ENCODE data around the gene RASL12. TPM values are rescaled to one million over a fixed set of nuclear protein-coding genes. Genes with fewer than 3 reads are reported as not detected.
A peak's percentile ranks its signal among the peaks of the same experiment; 100 is the strongest.

RASL12 gene
- total and polyA plus RNA-seq, 2 donors (not counting 1 experiment from before 2014, with no cell fraction given), result 9.1 to 50.5 TPM

GRCh38 chr15:65086680-65087111 lies 18.9 kb upstream of the RASL12 start:
- H2AFZ ChIP-seq (ENCODE audit: low read length), result no peak overlapping the region
- no peak overlapping the region for H3K9ac ChIP-seq (ENCODE audit: insufficient read depth, low read length)
- TF ChIP-seq CTCF (conservative IDR thresholded peaks at IDR 0.05 in 1 of 2, IDR thresholded peaks at IDR 0.05 in 1 of 2; ENCODE audit: low read depth in 1 of 2, low read length in 2 of 2), result peak in 1 of 2 donors; percentile 31
- TF ChIP-seq EZH2 (IDR thresholded peaks at IDR 0.05; ENCODE audit: low read length, missing control alignments), result no peak
- no peak overlapping the region for H3K4me2 ChIP-seq (ENCODE audit: extremely low read depth, insufficient read depth, low read length)
- H3K79me2 ChIP-seq (ENCODE audit: control insufficient read depth, insufficient read depth, low read length), result no peaks in the 10 kb centered on the region
- H3K27ac ChIP-seq (ENCODE audit: insufficient read depth, low read length), result no peak overlapping the region
- H3K27me3 ChIP-seq (ENCODE audit: control insufficient read depth, insufficient read depth, low read length), result no peaks in the 10 kb centered on the region
- no peaks in the 10 kb centered on the region for H3K9me3 ChIP-seq (ENCODE audit: control insufficient read depth, insufficient read depth, low read depth, low read length)
- no peak overlapping the region for H3K4me3 ChIP-seq (replicated peaks in 1 of 4; ENCODE audit: control extremely low read depth in 1 of 4, insufficient read depth in 1 of 4, low read depth in 3 of 4, low read length in 4 of 4)
- no peaks in the 10 kb centered on the region for H4K20me1 ChIP-seq (ENCODE audit: control insufficient read depth, extremely low read depth, insufficient read depth, low read length)
- H3K36me3 ChIP-seq (ENCODE audit: control insufficient read depth, insufficient read depth, low read length), result no peaks in the 10 kb centered on the region
- peaks cover 24% of the 10 kb centered on the region for H3K4me1 ChIP-seq (ENCODE audit: control insufficient read depth, extremely low read depth, insufficient read depth, low read length)
- DNase-seq (ENCODE audit: low read depth in 2 of 2), result no peak

- H3K9me3 ChIP-seq (ENCODE audit: control insufficient read depth, insufficient read depth, low read depth, low read length), result no peaks in the 10 kb centered on the region
- peaks cover 24% of the 10 kb centered on the region for H3K4me1 ChIP-seq (ENCODE audit: control insufficient read depth, extremely low read depth, insufficient read depth, low read length)
- H3K4me3 ChIP-seq (replicated peaks in 1 of 4; ENCODE audit: control extremely low read depth in 1 of 4, insufficient read depth in 1 of 4, low read depth in 3 of 4, low read length in 4 of 4), result no peak overlapping the region
- H4K20me1 ChIP-seq (ENCODE audit: control insufficient read depth, extremely low read depth, insufficient read depth, low read length), result no peaks in the 10 kb centered on the region
- no peak overlapping the region for H2AFZ ChIP-seq (ENCODE audit: low read length)
- DNase-seq (ENCODE audit: low read depth in 2 of 2), result no peak
- TF ChIP-seq EZH2 (IDR thresholded peaks at IDR 0.05; ENCODE audit: low read length, missing control alignments), result no peak
- TF ChIP-seq CTCF (conservative IDR thresholded peaks at IDR 0.05 in 1 of 2, IDR thresholded peaks at IDR 0.05 in 1 of 2; ENCODE audit: low read depth in 1 of 2, low read length in 2 of 2), result peak; percentile 32 to 53
- H3K27me3 ChIP-seq (ENCODE audit: control insufficient read depth, insufficient read depth, low read length), result no peaks in the 10 kb centered on the region
- H3K4me2 ChIP-seq (ENCODE audit: extremely low read depth, insufficient read depth, low read length), result no peak overlapping the region
- H3K79me2 ChIP-seq (ENCODE audit: control insufficient read depth, insufficient read depth, low read length), result no peaks in the 10 kb centered on the region
- no peak overlapping the region for H3K9ac ChIP-seq (ENCODE audit: insufficient read depth, low read length)
- no peak overlapping the region for H3K27ac ChIP-seq (ENCODE audit: insufficient read depth, low read length)
- no peaks in the 10 kb centered on the region for H3K36me3 ChIP-seq (ENCODE audit: control insufficient read depth, insufficient read depth, low read length)
Measured at GRCh38 chr15:65085990-65086679, 18.3 kb upstream of the RASL12 start.

GRCh38 chr15:65085207-65085753 lies 17.5 kb upstream of the RASL12 start:
- H3K27me3 ChIP-seq (ENCODE audit: control insufficient read depth, insufficient read depth, low read length), result no peaks in the 10 kb centered on the region
- no peak overlapping the region for H3K4me2 ChIP-seq (ENCODE audit: extremely low read depth, insufficient read depth, low read length)
- H3K4me3 ChIP-seq (replicated peaks in 1 of 4; ENCODE audit: control extremely low read depth in 1 of 4, insufficient read depth in 1 of 4, low read depth in 3 of 4, low read length in 4 of 4), result no peak overlapping the region
- H2AFZ ChIP-seq (ENCODE audit: low read length), result no peak overlapping the region
- H3K36me3 ChIP-seq (ENCODE audit: control insufficient read depth, insufficient read depth, low read length), result no peaks in the 10 kb centered on the region
- no peak overlapping the region for H3K9ac ChIP-seq (ENCODE audit: insufficient read depth, low read length)
- no peak overlapping the region for H3K27ac ChIP-seq (ENCODE audit: insufficient read depth, low read length)
- peaks cover 24% of the 10 kb centered on the region for H3K4me1 ChIP-seq (ENCODE audit: control insufficient read depth, extremely low read depth, insufficient read depth, low read length)
- H3K79me2 ChIP-seq (ENCODE audit: control insufficient read depth, insufficient read depth, low read length), result no peaks in the 10 kb centered on the region
- no peaks in the 10 kb centered on the region for H4K20me1 ChIP-seq (ENCODE audit: control insufficient read depth, extremely low read depth, insufficient read depth, low read length)
- H3K9me3 ChIP-seq (ENCODE audit: control insufficient read depth, insufficient read depth, low read depth, low read length), result no peaks in the 10 kb centered on the region
- TF ChIP-seq EZH2 (IDR thresholded peaks at IDR 0.05; ENCODE audit: low read length, missing control alignments), result no peak
- TF ChIP-seq CTCF (conservative IDR thresholded peaks at IDR 0.05 in 1 of 2, IDR thresholded peaks at IDR 0.05 in 1 of 2; ENCODE audit: low read depth in 1 of 2, low read length in 2 of 2), result no peak
- DNase-seq (ENCODE audit: low read depth in 2 of 2), result no peak

Measured in fibroblast of lung (primary cell).